ENCODE measurements around the gene PKP4. TPM values are rescaled to one million over a fixed set of nuclear protein-coding genes. Genes with fewer than 3 reads are reported as not detected.

The PKP4 gene
- total and polyA plus RNA-seq, 12 donors, result 17.9 to 59.0 (median 45.2) TPM

GRCh38 chr2:158645299-158645698 is 188.5 kb downstream of the PKP4 start:
- Histone ChIP-seq H3K27ac (no peak overlapping the region), H3K9me3 (no peaks in the 10 kb centered on the region), H3K4me1 (no peaks in the 10 kb centered on the region), H3K36me3 (peaks cover 0 to 72% (median 1%) of the 10 kb centered on the region in 9 donors), H3K4me3 (no peak overlapping the region), H3K27me3 (no peaks in the 10 kb centered on the region)
- intact Hi-C loops (cut with DNase I), result no loop called here
- no peak for DNase-seq
- WGBS, 2 donors, result 95 to 96% methylated on average over 6 of the region's 6 CpGs
- TF ChIP-seq, protein P1, sequence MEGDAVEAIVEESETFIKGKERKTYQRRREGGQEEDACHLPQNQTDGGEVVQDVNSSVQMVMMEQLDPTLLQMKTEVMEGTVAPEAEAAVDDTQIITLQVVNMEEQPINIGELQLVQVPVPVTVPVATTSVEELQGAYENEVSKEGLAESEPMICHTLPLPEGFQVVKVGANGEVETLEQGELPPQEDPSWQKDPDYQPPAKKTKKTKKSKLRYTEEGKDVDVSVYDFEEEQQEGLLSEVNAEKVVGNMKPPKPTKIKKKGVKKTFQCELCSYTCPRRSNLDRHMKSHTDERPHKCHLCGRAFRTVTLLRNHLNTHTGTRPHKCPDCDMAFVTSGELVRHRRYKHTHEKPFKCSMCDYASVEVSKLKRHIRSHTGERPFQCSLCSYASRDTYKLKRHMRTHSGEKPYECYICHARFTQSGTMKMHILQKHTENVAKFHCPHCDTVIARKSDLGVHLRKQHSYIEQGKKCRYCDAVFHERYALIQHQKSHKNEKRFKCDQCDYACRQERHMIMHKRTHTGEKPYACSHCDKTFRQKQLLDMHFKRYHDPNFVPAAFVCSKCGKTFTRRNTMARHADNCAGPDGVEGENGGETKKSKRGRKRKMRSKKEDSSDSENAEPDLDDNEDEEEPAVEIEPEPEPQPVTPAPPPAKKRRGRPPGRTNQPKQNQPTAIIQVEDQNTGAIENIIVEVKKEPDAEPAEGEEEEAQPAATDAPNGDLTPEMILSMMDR (IDR thresholded peaks at IDR 0.05), result no peak
- no peak for ATAC-seq

- no peaks in the 10 kb centered on the region for H3K9me3 ChIP-seq
- intact Hi-C loops (cut with DNase I), result no loop called here
- H3K27me3 ChIP-seq, result no peaks in the 10 kb centered on the region
- ATAC-seq (no peak), DNase-seq (no peak)
- peaks cover 0 to 15% (median 0%) of the 10 kb centered on the region in 9 donors for H3K4me1 ChIP-seq
- H3K36me3 ChIP-seq, result peaks cover 0 to 69% (median 0%) of the 10 kb centered on the region in 9 donors
- H3K27ac ChIP-seq, result no peak overlapping the region
- TF ChIP-seq, protein P1 (IDR thresholded peaks at IDR 0.05), result no peak
- no peak overlapping the region for H3K4me3 ChIP-seq
- 91 to 92% methylated on average over 2 of the region's 2 CpGs for WGBS, 2 donors
Observed at GRCh38 chr2:158647436-158648231, 190.9 kb downstream of the PKP4 start.

- TF ChIP-seq, protein P1 (IDR thresholded peaks at IDR 0.05), result no peak
- ATAC-seq, result no peak
- H3K9me3 ChIP-seq, result no peaks in the 10 kb centered on the region
- H3K36me3 ChIP-seq, result peaks cover 0 to 50% (median 0%) of the 10 kb centered on the region in 9 donors
- WGBS, 2 donors, result 48 to 65% methylated on average over 2 of the region's 2 CpGs
- H3K4me3 ChIP-seq, result no peak overlapping the region
- intact Hi-C loops (cut with DNase I), result loop anchor here in 1 of 10 donors (10.0 kb wide), 1 partner anchor 195 kb away; the partner anchor contains the start of genes CCDC148 and PKP4
- no peak for DNase-seq
- no peak overlapping the region for H3K27ac ChIP-seq
- H3K27me3 ChIP-seq, result no peaks in the 10 kb centered on the region
- H3K4me1 ChIP-seq, result peaks cover 0 to 15% (median 0%) of the 10 kb centered on the region in 9 donors
Observed at GRCh38 chr2:158649846-158650245, 193.1 kb downstream of the PKP4 start.

DNA sequence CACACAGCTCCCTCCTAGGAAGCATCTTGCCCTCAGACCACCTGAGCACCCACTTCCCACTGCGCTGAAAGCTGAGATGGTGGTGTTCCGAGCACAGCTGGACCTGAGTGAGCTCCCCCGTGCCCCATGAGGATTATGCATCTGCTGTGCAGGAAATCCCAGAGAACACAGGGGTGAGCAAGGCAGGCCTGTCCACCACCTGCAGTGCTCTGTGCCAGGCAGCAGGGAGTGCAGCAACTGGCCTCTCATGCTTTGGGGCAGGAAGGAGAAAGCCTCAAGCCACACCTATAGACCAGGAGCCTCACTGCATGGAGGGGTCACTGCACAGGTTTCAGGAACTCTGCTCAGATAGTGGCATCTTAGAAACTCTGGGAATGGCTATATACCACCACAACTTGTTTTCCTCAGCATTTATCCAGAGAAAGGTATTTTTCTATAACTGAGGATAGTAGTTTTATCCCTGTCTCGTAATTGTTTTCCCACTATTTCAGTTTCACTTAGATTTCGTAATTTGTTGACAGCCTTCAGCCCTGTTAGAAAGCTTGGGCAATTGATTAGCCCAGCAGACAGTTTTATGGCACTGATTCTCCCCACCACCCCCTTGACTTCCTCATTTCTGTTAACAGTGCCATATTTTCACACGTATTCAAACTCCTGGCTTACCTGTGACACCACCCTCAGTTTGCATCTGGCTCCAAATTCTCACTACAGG is 194.1 kb downstream of the PKP4 start:
- no peaks in the 10 kb centered on the region for H3K9me3 ChIP-seq
- no peak for DNase-seq
- intact Hi-C loops (cut with DNase I), result loop anchor here in 1 of 10 donors (10.0 kb wide), 1 partner anchor 196 kb away; the partner anchor contains the start of genes CCDC148 and PKP4
- peaks cover 0 to 18% (median 0%) of the 10 kb centered on the region in 9 donors for H3K4me1 ChIP-seq
- peaks cover 0 to 41% (median 0%) of the 10 kb centered on the region in 9 donors for H3K36me3 ChIP-seq
- no peaks in the 10 kb centered on the region for H3K27me3 ChIP-seq
- TF ChIP-seq, protein P1 (IDR thresholded peaks at IDR 0.05), result no peak
- no peak overlapping the region for H3K4me3 ChIP-seq
- ATAC-seq, result peak in 4 of 8 donors; percentile 12 to 61 (median 40)
- 79 to 82% methylated on average over 6 of the region's 6 CpGs for WGBS, 2 donors
- peak overlapping the region in 1 of 10 donors; percentile 28 for H3K27ac ChIP-seq

Measured in heart right ventricle (tissue), 16 donors.